Memory B cell (primary cell): ENCODE measurements around the gene GPR151.
A peak's percentile ranks its signal among the peaks of the same experiment; 100 is the strongest.

ENCODE experiments used
- ATAC-seq: fragments of 150-1000 bp; cut with Tn5 transposase; 2 replicates; pipeline ENCODE4 v1.10.0; 2021; ENCODE audit warnings: low read depth, mild to moderate bottlenecking, moderate library complexity
- DNase-seq, 2 donors: peaks; one replicate each; pipeline ENCODE4 v3.0.0; 2022; ENCODE audit warnings: low spot score in 2 of 2
- H3K27ac Mint-ChIP-seq: one replicate; pipeline ENCODE4 v1.8.0; 2022; ENCODE audit warnings: mild to moderate bottlenecking, moderate library complexity, mixed read lengths
- H3K27me3 Mint-ChIP-seq: one replicate; pipeline ENCODE4 v1.8.0; 2022; ENCODE audit warnings: mixed read lengths
- H3K36me3 Mint-ChIP-seq: one replicate; pipeline ENCODE4 v1.8.0; 2022; ENCODE audit warnings: mild to moderate bottlenecking, mixed read lengths
- H3K4me1 Mint-ChIP-seq: one replicate; pipeline ENCODE4 v1.8.0; 2022; ENCODE audit warnings: mixed read lengths
- H3K4me3 Mint-ChIP-seq: one replicate; pipeline ENCODE4 v1.8.0; 2022; ENCODE audit warnings: mild to moderate bottlenecking, moderate library complexity, mixed read lengths
- H3K9me3 Mint-ChIP-seq: one replicate; pipeline ENCODE4 v1.8.0; 2022; ENCODE audit warnings: mixed read lengths

The GPR151 gene

DNA sequence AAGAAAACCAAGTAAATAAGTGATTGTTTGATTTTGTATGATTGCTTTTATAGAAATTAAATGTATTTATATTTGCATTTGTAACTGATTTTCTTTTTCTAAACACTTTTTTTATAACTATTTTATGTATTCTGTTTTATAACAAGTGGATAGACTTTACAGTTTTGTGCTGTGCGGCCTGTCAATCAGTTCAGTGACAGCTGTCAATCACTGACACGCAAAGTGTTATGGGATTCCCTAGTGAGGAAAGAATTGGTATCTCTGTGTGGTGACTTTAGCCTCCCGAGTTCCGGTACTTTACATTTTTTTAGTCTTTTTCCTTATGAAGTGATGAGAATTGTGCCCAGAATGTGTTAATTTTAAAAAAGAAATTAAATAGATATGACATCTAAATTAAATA lies 16.3 kb downstream of the GPR151 start:
- no peak overlapping the region for H3K4me3 Mint-ChIP-seq
- H3K9me3 Mint-ChIP-seq: no peaks in the 10 kb centered on the region
- H3K27ac Mint-ChIP-seq: no peak overlapping the region
- H3K27me3 Mint-ChIP-seq: no peaks in the 10 kb centered on the region
- peaks cover 3% of the 10 kb centered on the region for H3K4me1 Mint-ChIP-seq
- ATAC-seq: no peak
- no peak for DNase-seq
- peaks cover 23% of the 10 kb centered on the region for H3K36me3 Mint-ChIP-seq

DNA sequence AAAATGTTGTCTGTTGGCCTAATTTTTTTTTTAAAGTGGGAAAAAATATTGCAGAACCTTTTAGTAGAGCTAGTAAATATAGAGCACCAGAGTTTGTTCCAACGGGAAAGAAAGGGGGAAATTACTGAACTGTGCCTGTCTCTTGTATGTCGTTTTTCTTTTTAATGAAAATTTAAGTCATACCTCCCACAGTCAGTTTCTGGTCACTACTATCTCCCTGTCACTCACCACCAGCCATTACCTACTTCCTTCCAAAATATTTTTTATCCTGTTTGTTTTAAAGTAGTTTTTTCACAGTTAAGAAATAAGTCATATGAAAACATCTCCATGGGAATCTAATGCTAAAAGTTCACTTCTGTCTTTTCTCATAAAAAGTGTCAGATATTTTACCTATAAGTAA lies 21.3 kb downstream of the GPR151 start:
- no peaks in the 10 kb centered on the region for H3K9me3 Mint-ChIP-seq
- no peak for ATAC-seq
- no peaks in the 10 kb centered on the region for H3K27me3 Mint-ChIP-seq
- H3K36me3 Mint-ChIP-seq: peaks cover 24% of the 10 kb centered on the region
- no peak overlapping the region for H3K27ac Mint-ChIP-seq
- H3K4me3 Mint-ChIP-seq: no peak overlapping the region
- DNase-seq: no peak
- peaks cover 3% of the 10 kb centered on the region for H3K4me1 Mint-ChIP-seq

DNA sequence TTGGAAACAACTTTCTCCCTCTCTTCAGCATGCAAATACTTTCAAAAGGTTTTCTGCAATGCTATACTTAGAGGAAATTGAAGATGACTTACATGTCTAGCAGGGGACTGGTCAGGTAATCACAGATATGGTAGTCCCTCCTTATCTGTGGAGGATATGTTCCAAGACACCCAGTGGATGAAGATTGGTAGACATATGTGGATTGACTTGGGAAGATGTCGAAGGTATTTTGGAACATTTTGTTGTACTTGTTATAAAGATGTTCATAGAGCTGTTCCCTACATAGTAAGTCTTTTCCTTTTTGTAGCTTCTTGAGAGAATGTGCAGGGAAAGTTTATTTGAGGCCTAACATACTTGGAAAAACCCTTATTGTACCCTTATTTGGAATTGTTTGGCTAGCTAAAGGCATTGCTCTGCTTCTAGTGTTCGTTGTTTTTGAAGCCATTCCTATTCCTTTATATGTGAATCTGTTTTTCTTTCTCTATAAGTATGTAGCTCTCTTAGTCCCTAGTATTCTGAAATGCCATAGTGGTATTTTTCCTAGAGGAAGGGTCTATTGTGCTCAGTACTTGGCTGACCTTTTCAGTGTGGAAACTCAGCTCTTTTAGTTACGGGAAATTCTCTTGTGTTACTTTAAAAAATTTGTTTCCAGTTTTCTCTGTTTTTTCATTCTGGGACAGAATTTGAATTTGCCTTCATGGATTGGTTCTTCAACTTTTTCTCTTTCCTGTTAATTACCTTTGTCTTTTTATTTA lies 25.7 kb downstream of the GPR151 start:
- no peak for DNase-seq
- Mint-ChIP-seq H3K27ac (no peak overlapping the region), H3K27me3 (no peaks in the 10 kb centered on the region), H3K4me1 (no peaks in the 10 kb centered on the region), H3K9me3 (no peaks in the 10 kb centered on the region), H3K36me3 (peaks cover 32% of the 10 kb centered on the region), H3K4me3 (no peak overlapping the region)
- no peak for ATAC-seq

DNA sequence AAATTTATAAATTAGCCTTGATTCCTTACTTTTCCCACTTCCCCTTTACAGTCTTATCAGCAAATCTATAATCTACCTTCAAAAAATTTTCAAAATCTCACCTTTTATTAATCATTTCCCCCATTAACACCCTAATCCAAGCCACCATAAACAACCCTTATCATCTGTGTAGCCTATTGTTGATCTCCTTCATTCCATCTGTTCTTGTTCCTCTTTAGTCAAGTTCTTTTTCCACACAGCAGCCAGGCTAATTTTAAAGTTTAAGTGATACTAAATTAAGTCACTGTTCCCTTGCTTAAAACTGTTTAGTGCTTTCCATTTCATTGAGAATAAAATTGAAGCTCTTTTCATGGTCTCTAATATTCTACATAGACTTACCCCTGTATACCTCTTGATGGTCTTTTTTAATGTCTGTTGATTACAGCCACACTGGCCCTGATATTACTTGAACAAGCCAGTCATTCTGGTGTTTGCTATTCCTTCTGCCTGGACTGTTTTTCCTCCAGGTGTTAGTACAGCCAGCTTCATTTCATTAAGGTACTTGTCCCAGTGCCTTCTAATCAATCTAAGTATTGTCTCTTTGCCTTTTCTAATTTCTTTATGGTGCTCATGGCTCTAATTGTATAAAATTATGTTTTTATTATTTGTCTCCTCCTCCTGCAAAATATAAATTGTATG lies 31.1 kb downstream of the GPR151 start:
- Mint-ChIP-seq H3K27me3 (no peaks in the 10 kb centered on the region), H3K9me3 (no peaks in the 10 kb centered on the region), H3K4me1 (no peaks in the 10 kb centered on the region), H3K36me3 (peaks cover 43% of the 10 kb centered on the region), H3K4me3 (no peak overlapping the region), H3K27ac (no peak overlapping the region)
- ATAC-seq (no peak), DNase-seq (no peak)

DNA sequence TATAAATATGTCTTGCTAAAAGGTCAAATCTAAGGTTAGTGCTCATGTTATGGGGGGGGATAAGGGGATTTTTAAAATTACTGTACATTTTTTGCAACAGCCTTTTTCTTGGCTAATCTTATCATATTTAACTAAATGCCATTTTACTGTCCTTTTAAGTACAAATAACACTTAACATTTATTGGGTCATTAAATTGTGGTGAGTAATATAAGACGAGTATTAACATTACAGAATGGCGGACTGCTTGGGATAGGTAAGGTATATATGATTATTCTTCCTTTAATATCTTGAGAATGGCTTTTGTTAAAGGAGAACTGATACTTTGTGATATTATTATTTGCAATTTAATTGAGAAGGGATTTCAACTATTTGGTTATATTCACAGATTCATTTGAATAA lies 33.2 kb downstream of the GPR151 start:
- Mint-ChIP-seq H3K36me3 (peaks cover 37% of the 10 kb centered on the region), H3K4me3 (no peak overlapping the region), H3K27me3 (no peaks in the 10 kb centered on the region), H3K4me1 (no peaks in the 10 kb centered on the region), H3K27ac (no peak overlapping the region), H3K9me3 (no peaks in the 10 kb centered on the region)
- no peak for ATAC-seq
- DNase-seq: no peak

DNA sequence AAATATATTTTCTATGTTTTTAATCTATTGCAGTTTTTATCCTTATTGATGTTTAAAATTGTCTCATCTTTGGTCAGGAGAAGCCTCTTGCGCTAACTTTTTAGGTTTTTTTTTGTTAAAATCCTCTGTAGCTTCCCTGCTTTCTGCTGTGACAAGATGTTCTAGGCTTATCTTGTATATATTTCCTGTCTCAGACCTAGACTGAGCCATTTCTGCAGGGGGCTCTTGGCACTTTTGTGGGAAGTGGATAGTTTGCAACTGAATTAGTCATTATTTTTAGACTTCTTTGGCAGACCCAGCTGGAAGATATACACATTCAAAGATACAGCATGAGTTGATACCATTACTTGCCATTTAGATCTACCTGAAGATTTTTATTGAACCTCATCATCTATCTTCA lies 40.1 kb downstream of the GPR151 start:
- no peak overlapping the region for H3K27ac Mint-ChIP-seq
- peaks cover 39% of the 10 kb centered on the region for H3K36me3 Mint-ChIP-seq
- DNase-seq (no peak), ATAC-seq (no peak)
- H3K4me1 Mint-ChIP-seq: peaks cover 5% of the 10 kb centered on the region
- H3K4me3 Mint-ChIP-seq: no peak overlapping the region
- H3K27me3 Mint-ChIP-seq: no peaks in the 10 kb centered on the region
- H3K9me3 Mint-ChIP-seq: no peaks in the 10 kb centered on the region

DNA sequence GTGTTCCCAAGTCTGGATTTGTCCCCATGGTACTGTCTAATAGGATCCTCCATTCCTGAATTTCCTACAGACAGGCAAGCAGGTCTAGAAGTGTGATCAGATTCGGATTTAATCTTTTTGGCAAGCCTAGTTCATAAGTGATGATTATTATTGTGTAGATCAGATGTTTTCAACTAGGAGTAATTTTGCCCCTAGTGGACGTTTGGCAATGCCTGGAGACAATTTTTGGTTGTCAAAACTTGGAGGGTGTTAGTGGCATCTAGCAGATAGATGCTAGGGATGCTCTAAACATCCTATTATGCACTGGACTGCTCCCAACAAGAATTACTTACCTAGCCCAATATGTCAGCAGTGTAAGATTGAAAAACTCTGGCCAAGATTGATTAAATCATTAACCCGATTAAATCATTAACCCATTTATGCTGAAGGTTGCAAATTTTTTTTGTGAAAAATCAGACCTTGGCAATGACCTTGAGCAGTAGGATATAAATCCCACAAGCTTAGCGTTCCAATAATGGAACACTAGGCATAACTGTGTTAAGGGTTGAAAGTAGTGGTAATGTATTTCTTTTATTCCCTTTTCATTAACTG lies 40.7 kb downstream of the GPR151 start:
- DNase-seq: no peak
- peaks cover 5% of the 10 kb centered on the region for H3K4me1 Mint-ChIP-seq

DNA sequence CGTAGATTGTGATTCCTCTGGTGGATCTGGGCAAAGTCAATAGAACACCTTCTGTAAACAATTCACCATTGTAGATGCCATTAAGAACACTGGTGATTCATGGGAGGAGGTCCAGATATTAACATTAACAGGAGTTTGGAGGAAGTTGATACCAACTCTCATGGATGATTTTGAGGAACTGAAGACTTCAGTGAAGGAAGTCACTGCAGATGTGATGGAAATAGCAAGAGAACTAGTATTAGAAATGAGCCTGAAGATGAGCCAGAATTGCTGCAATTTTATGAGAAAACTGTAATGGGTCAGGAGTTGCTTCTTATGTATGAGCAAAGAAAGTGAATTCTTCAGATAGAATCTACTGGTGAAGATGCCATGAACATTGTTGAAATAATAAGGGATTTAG lies 41.9 kb downstream of the GPR151 start:
- ATAC-seq (no peak), DNase-seq (no peak)
- H3K4me1 Mint-ChIP-seq: peaks cover 5% of the 10 kb centered on the region
- H3K27me3 Mint-ChIP-seq: no peaks in the 10 kb centered on the region
- H3K4me3 Mint-ChIP-seq: no peak overlapping the region
- no peaks in the 10 kb centered on the region for H3K9me3 Mint-ChIP-seq
- H3K36me3 Mint-ChIP-seq: peaks cover 42% of the 10 kb centered on the region
- H3K27ac Mint-ChIP-seq: no peak overlapping the region

More for the DNA sequence above, 40.7 kb downstream of the GPR151 start:
- no peak overlapping the region for H3K4me3 Mint-ChIP-seq
- peaks cover 41% of the 10 kb centered on the region for H3K36me3 Mint-ChIP-seq
- ATAC-seq: no peak
- no peaks in the 10 kb centered on the region for H3K9me3 Mint-ChIP-seq
- H3K27me3 Mint-ChIP-seq: no peaks in the 10 kb centered on the region
- H3K27ac Mint-ChIP-seq: no peak overlapping the region

DNA sequence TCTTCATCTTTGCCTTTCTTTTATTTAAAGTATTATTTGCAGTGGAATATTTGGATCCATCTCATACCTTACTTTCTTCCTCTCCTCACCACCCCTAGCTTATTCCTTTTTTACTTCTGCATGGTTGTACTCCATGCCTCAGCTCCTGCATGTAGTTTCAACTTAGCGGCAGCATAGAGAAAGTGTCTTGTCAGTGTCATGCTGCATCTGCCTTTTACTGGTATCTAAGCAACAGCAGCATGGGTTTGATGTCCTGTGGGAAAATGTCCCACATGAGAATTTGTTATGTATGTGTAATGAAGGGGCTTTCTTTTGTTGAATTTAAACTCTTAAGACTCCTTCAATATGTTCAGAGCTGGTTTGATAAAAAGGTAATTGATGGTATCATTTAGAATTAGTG lies 48.2 kb downstream of the GPR151 start:
- H3K9me3 Mint-ChIP-seq: no peaks in the 10 kb centered on the region
- peaks cover 11% of the 10 kb centered on the region for H3K4me1 Mint-ChIP-seq
- DNase-seq (no peak), ATAC-seq (no peak)
- H3K27me3 Mint-ChIP-seq: no peaks in the 10 kb centered on the region
- H3K4me3 Mint-ChIP-seq: no peak overlapping the region
- H3K27ac Mint-ChIP-seq: no peak overlapping the region
- peaks cover 41% of the 10 kb centered on the region for H3K36me3 Mint-ChIP-seq

DNA sequence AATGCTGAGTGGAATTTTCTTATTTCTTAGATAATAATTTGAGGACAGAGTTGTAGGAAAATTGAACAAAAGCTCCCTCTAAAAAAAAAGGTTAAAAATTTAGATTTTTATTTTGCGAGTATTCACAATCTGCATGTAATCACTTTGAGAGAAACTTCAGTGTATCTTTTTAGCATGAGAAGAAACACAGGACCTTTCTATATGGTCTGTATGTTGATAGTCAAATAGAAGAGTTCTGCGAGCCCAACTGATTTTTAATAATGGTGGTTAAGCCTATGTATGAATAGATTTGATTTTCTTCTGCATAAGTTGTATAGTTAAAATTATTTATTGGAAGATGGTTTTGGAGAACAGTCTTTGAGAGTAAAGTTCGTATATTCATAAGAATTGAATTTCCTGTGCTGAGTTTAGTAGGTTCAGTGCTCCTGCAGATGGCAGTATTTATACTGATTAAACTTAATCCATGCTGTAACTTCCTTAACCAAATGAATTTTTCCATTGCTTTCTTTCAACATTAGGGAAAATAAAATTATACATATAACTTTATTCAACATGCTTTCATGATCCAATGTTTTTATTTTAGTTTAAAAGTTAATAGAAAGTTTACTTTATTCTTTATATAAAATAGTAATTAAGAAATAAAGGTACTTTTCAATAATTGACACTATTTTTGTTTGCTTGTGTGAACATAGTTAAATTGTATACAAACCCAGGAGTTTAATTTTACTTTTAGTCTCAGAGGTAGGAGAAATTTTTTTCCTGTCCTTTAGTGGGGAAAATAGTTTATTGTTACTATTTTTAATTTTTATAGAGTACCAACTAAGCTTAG lies 49.3 kb downstream of the GPR151 start:
- Mint-ChIP-seq H3K9me3 (no peaks in the 10 kb centered on the region), H3K27me3 (no peaks in the 10 kb centered on the region), H3K27ac (peak overlapping the region; percentile 39), H3K4me3 (no peak overlapping the region), H3K36me3 (peaks cover 35% of the 10 kb centered on the region), H3K4me1 (peaks cover 11% of the 10 kb centered on the region)
- ATAC-seq (no peak), DNase-seq (no peak)

DNA sequence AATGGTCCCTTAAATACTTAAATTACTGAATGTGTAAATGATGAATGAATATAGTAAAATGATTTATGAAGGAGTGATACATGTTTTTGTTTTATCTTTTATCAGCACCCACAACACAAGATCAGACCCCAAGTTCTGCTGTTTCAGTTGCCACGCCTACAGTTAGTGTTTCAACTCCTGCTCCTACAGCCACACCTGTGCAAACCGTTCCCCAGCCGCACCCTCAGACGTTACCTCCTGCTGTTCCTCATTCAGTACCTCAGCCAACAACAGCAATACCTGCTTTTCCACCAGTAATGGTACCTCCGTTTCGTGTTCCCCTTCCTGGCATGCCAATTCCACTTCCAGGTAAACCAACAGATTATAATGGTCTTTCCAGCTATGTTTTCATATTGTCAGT lies 52.5 kb downstream of the GPR151 start:
- Mint-ChIP-seq H3K4me1 (peaks cover 14% of the 10 kb centered on the region), H3K27ac (peak overlapping the region; percentile 75), H3K27me3 (no peaks in the 10 kb centered on the region), H3K9me3 (no peaks in the 10 kb centered on the region), H3K36me3 (peaks cover 39% of the 10 kb centered on the region), H3K4me3 (no peak overlapping the region)
- DNase-seq (no peak), ATAC-seq (no peak)
